Naive thymus-derived CD4-positive, alpha-beta T cell (primary cell): ENCODE data around the gene TMEM130. TPM values are rescaled to one million over a fixed set of nuclear protein-coding genes. Genes with fewer than 3 reads are reported as not detected.
A peak's percentile ranks its signal among the peaks of the same experiment; 100 is the strongest.
"Not testable (repeated sequence)": the region's sequence is repeated elsewhere in the genome, so short reads cannot be mapped to it uniquely, and the experiment has no call there.

Experiments used
- ATAC-seq: fragments of 150-1000 bp; cut with Tn5 transposase; 2 replicates; pipeline ENCODE4 v1.10.0; 2021; ENCODE audit warnings: mild to moderate bottlenecking, moderate library complexity
- CTCF ChIA-PET: fragments of 350-600 bp; sonication (Branson Sonifier 250); formaldehyde crosslinking; loops from one replicate; lab custom pipeline; 2021; ENCODE audit warnings: antibody characterized with exemption; lab: Charles Lee
- POLR2A ChIA-PET: fragments of 350-600 bp; sonication (Branson Sonifier 250); formaldehyde crosslinking; loops from one replicate; lab custom pipeline; 2021; ENCODE audit warnings: antibody characterized with exemption, inconsistent platforms; lab: Charles Lee
- DNase-seq, 9 donors: peaks; one replicate each; pipeline versions ENCODE4 v3.0.0 to v3.0.0-alpha.2; 2020 to 2022; ENCODE audit warnings: mixed read lengths in 1 of 9
- H3K27ac ChIP-seq: one replicate; pipeline ENCODE4 v1.7.0; 2013; ENCODE audit warnings: mild to moderate bottlenecking, low read depth, low read length, moderate library complexity
- H3K27me3 ChIP-seq, 2 donors: one replicate each; pipeline ENCODE4 v1.7.0; 2013; ENCODE audit warnings: low read length in 2 of 2, mild to moderate bottlenecking in 2 of 2, moderate library complexity in 2 of 2; ENCODE audit not compliant: control insufficient read depth in 2 of 2, insufficient read depth in 2 of 2
- H3K36me3 ChIP-seq, 3 experiments: 1 replicate in 2 of 3; 2 replicates in 1 of 3; pipeline ENCODE4 v1.7.0; 2013; ENCODE audit warnings: low read length in 3 of 3, mild to moderate bottlenecking in 3 of 3, moderate library complexity in 1 of 3; ENCODE audit not compliant: insufficient read depth in 3 of 3, control insufficient read depth in 2 of 3
- H3K4me1 ChIP-seq, 2 donors: one replicate each; pipeline ENCODE4 v1.7.0; 2013; ENCODE audit warnings: low read length in 2 of 2, mild to moderate bottlenecking in 2 of 2, moderate library complexity in 1 of 2; ENCODE audit not compliant: control insufficient read depth in 2 of 2, insufficient read depth in 2 of 2
- H3K4me3 ChIP-seq: 2 replicates; pipeline ENCODE4 v1.7.0; 2013; ENCODE audit warnings: mild to moderate bottlenecking, low read length
- H3K9me3 ChIP-seq, 3 experiments: 1 replicate in 2 of 3; 2 replicates in 1 of 3; pipeline ENCODE4 v1.7.0; 2013; ENCODE audit warnings: low read length in 3 of 3; ENCODE audit not compliant: control insufficient read depth in 2 of 3
- H3K27ac Mint-ChIP-seq, 9 donors: one replicate each; pipeline ENCODE4 v1.8.0; 2020 to 2022; ENCODE audit warnings: mixed read lengths in 9 of 9, mild to moderate bottlenecking in 8 of 9, moderate library complexity in 5 of 9, inconsistent platforms in 2 of 9
- H3K27me3 Mint-ChIP-seq, 5 donors: one replicate each; pipeline ENCODE4 v1.8.0; 2021 to 2022; ENCODE audit warnings: mixed read lengths in 5 of 5, mild to moderate bottlenecking in 1 of 5
- H3K36me3 Mint-ChIP-seq, 5 donors: one replicate each; pipeline ENCODE4 v1.8.0; 2020 to 2022; ENCODE audit warnings: mixed read lengths in 5 of 5, mild to moderate bottlenecking in 3 of 5, inconsistent platforms in 1 of 5
- H3K4me1 Mint-ChIP-seq, 7 donors: one replicate each; pipeline ENCODE4 v1.8.0; 2020 to 2022; ENCODE audit warnings: mixed read lengths in 7 of 7, mild to moderate bottlenecking in 3 of 7, inconsistent platforms in 1 of 7
- H3K4me3 Mint-ChIP-seq, 10 donors: one replicate each; pipeline ENCODE4 v1.8.0; 2020 to 2022; ENCODE audit warnings: mild to moderate bottlenecking in 10 of 10, mixed read lengths in 10 of 10, moderate library complexity in 6 of 10, inconsistent platforms in 2 of 10
- H3K9me3 Mint-ChIP-seq, 11 donors: one replicate each; pipeline ENCODE4 v1.8.0; 2020 to 2022; ENCODE audit warnings: mixed read lengths in 11 of 11, mild to moderate bottlenecking in 4 of 11, inconsistent platforms in 1 of 11, moderate library complexity in 1 of 11
- intact Hi-C, 2 donors: fragments of 100-400 bp; cut with micrococcal nuclease; formaldehyde crosslinking; loops; one replicate each; pipeline ENCODE4 v1.15.1; 2023
- polyA plus RNA-seq, 2 donors: library from polyadenylated mRNA; unstranded; fragments of 300-500 nt; fragmentation: Illumina TruSeq; gene quantifications; one replicate each; pipeline ENCODE4 v1.2.3, GENCODE V29; 2021
- total RNA-seq, 6 experiments: library from RNA in 5 of 6; stranded (reverse) in 5 of 6; gene quantifications; 1 replicate in 5 of 6; 2 replicates in 1 of 6; pipeline ENCODE4 v1.2.3 and lab custom pipeline; 2021 to 2026

The TMEM130 gene
- total and polyA plus RNA-seq, 7 experiments from 2014 or later = not detected

DNA sequence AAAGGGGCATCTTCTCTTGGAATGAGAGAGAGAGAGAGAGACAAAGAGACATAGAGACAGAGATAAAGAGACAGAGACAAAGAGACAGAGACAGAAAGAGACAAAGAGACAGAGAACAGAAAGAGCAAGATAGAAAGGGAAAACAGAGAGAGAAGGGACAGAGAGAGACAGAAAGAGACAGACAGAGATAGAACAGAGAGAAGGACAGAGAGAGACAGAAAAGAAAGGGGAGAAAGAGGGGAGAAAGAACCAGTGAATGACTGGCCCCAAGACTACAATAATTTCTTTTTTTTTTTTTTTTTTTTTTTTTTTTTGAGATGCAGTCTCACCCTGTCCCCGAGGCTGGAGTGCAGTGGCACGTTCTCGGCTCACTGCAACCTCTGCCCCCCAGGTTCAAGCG is 7.6 kb downstream of the TMEM130 start:
- H3K9me3 ChIP-seq = no peaks in the 10 kb centered on the region
- no peak for DNase-seq
- no peaks in the 10 kb centered on the region for H3K36me3 ChIP-seq
- Mint-ChIP-seq H3K4me3 (no peak overlapping the region), H3K36me3 (no peaks in the 10 kb centered on the region), H3K4me1 (peaks cover 0 to 5% (median 0%) of the 10 kb centered on the region in 7 donors), H3K27ac (no peak overlapping the region), H3K27me3 (peaks cover 0 to 31% (median 15%) of the 10 kb centered on the region in 5 donors), H3K9me3 (peaks cover 0 to 2% (median 0%) of the 10 kb centered on the region in 11 donors)
- H3K27ac ChIP-seq = no peak overlapping the region
- intact Hi-C loops = no loop called here
- no peak overlapping the region for H3K4me3 ChIP-seq
- H3K27me3 ChIP-seq = no peaks in the 10 kb centered on the region
- no peaks in the 10 kb centered on the region for H3K4me1 ChIP-seq
- ChIA-PET CTCF (no interaction called here), POLR2A (no interaction called here)
- ATAC-seq = no peak

DNA sequence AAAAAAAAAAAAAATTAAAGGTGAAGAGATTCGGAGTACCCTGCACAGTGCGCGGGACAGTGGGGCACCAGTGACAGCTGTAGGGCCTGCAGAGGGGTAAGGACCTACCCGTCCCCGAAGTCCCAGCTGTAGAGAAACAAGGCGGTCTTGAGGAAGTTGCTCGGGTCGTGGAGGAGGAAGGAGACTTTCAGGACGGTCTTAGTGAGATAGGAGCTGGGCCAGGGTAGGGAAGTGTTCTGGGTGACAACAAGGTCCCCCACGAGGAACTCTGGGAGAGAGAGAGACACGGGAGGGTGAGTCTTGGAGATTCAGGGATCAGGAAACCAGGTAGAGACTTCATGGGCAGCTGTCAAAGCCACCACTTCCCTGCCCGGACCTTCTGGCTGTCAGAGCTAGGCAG is 9.7 kb downstream of the TMEM130 start:
- peaks cover 0 to 5% (median 0%) of the 10 kb centered on the region in 7 donors for H3K4me1 Mint-ChIP-seq
- H3K36me3 Mint-ChIP-seq = no peaks in the 10 kb centered on the region
- no peaks in the 10 kb centered on the region for H3K27me3 ChIP-seq
- H3K4me3 Mint-ChIP-seq = no peak overlapping the region
- peak overlapping the region in 1 of 9 donors; percentile 59 for H3K27ac Mint-ChIP-seq
- no peaks in the 10 kb centered on the region for H3K9me3 ChIP-seq
- ChIA-PET CTCF (no interaction called here), POLR2A (no interaction called here)
- no peak overlapping the region for H3K4me3 ChIP-seq
- ATAC-seq = no peak
- no peak overlapping the region for H3K27ac ChIP-seq
- H3K36me3 ChIP-seq = no peaks in the 10 kb centered on the region
- H3K27me3 Mint-ChIP-seq = peaks cover 0 to 31% (median 15%) of the 10 kb centered on the region in 5 donors
- H3K9me3 Mint-ChIP-seq = peaks cover 0 to 2% (median 0%) of the 10 kb centered on the region in 11 donors
- DNase-seq = no peak
- H3K4me1 ChIP-seq = no peaks in the 10 kb centered on the region
- intact Hi-C loops = no loop called here

DNA sequence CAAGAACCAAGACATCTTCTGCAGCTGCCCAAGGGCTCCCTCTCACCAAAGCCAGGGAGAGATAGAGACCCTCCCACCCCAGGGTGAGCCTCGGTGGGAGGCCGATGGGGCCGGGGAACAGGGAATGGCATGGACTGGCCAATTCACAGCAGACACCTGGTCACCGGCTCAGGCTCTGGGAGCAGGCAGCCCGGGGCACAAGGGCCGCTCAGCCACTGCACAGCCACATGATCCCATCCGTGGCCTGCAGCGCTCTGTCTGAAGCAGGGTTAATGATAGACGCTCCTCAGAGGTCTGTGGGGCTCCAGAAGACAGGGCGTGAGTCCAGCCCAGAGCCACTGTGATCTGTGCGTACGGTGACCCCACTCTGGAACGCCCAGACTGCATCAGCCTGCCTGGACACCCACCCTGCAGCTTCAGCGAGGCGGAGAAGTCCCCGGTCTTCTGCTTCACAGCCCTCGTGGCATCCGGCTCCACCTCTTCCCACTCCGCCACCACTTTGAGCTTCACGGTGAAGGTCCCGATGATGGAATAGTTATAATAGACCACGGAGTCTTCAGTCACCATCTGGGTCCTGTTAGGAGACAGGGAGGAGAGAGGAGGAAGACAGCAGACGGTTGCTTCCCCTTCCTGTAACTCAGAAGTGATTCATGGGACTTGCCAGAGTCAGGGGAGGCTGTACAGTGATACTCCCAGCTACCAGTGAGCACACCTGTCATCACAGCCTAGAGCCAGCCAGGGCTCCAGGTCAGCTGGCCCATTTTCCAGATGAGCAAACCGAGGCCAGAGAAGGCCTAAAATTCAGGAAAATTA is 14.0 kb downstream of the TMEM130 start:
- H3K4me3 Mint-ChIP-seq = no peak overlapping the region
- H3K36me3 Mint-ChIP-seq = no peaks in the 10 kb centered on the region
- H3K4me1 ChIP-seq = no peaks in the 10 kb centered on the region
- H3K4me1 Mint-ChIP-seq = peaks cover 0 to 2% (median 0%) of the 10 kb centered on the region in 7 donors
- no peaks in the 10 kb centered on the region for H3K9me3 ChIP-seq
- ATAC-seq (no peak), DNase-seq (no peak)
- CTCF ChIA-PET = no interaction called here
- peaks cover 3 to 30% (median 12%) of the 10 kb centered on the region in 5 donors for H3K27me3 Mint-ChIP-seq
- POLR2A ChIA-PET = no interaction called here
- no peaks in the 10 kb centered on the region for H3K36me3 ChIP-seq
- H3K9me3 Mint-ChIP-seq = peaks cover 0 to 3% (median 0%) of the 10 kb centered on the region in 11 donors
- intact Hi-C loops = no loop called here
- no peaks in the 10 kb centered on the region for H3K27me3 ChIP-seq
- H3K4me3 ChIP-seq = no peak overlapping the region
- no peak overlapping the region for H3K27ac ChIP-seq
- no peak overlapping the region for H3K27ac Mint-ChIP-seq

DNA sequence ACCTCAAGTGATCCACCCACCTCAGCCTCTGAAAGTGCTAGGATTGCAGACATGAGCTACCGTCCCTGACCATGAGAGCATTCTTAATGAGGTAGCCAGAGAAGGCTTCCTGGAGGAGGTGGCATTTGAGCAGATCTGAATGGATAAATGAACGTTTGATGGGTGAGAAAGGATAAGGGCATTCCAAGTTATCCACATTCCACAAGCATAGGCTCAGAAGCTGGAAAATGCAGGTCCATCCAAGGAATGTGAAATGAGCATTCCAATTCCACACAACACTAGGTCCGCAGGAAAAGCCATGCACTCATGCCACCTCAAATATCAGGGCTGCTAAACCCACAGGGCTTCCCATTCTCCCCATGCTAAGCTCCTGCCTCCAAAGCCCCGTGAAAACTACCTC is 17.0 kb downstream of the TMEM130 start:
- Mint-ChIP-seq H3K9me3 (peaks cover 0 to 16% (median 5%) of the 10 kb centered on the region in 11 donors), H3K4me1 (no peaks in the 10 kb centered on the region), H3K27me3 (peaks cover 0 to 6% (median 0%) of the 10 kb centered on the region in 5 donors), H3K36me3 (peaks cover 0 to 1% (median 0%) of the 10 kb centered on the region in 5 donors), H3K27ac (no peak overlapping the region), H3K4me3 (no peak overlapping the region)
- H3K4me3 ChIP-seq = no peak overlapping the region
- H3K36me3 ChIP-seq = no peaks in the 10 kb centered on the region
- ATAC-seq (no peak), DNase-seq (no peak)
- no peaks in the 10 kb centered on the region for H3K4me1 ChIP-seq
- no peaks in the 10 kb centered on the region for H3K27me3 ChIP-seq
- H3K27ac ChIP-seq = no peak overlapping the region
- intact Hi-C loops = no loop called here
- CTCF ChIA-PET = interaction anchor here (0.6 kb wide), 1 partner anchor 431 kb away, joined by 3 read pairs; no protein-coding TSS in a partner anchor
- peaks cover 0 to 12% (median 0%) of the 10 kb centered on the region in 3 experiments for H3K9me3 ChIP-seq
- POLR2A ChIA-PET = no interaction called here

DNA sequence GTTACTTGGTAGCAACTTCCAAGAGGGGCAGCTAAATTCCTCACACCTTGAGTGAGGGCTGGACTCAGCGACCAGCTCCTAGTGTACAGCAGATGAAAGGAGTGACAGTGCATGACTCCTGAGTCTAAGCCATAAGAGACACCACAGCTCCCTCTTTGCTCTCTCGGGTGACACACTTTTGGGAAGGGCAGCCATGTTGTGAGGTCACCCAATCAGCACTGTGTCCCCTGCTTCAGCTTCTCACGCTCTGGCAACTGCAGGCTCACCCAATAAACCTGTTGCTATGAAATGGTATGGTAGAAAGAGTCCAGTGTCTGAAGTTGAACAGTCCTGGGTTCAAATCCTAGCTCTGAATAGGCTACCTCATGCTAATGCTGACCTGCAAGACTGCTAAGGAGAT is 20.9 kb downstream of the TMEM130 start:
- no peak overlapping the region for H3K27ac Mint-ChIP-seq
- no peaks in the 10 kb centered on the region for H3K4me1 Mint-ChIP-seq
- H3K9me3 Mint-ChIP-seq = peaks cover 0 to 16% (median 5%) of the 10 kb centered on the region in 11 donors
- no peak overlapping the region for H3K4me3 Mint-ChIP-seq
- H3K27me3 Mint-ChIP-seq = peaks cover 0 to 9% (median 0%) of the 10 kb centered on the region in 5 donors
- no peaks in the 10 kb centered on the region for H3K36me3 ChIP-seq
- peaks cover 0 to 1% (median 0%) of the 10 kb centered on the region in 5 donors for H3K36me3 Mint-ChIP-seq
- no peak overlapping the region for H3K4me3 ChIP-seq
- H3K9me3 ChIP-seq = peaks cover 0 to 12% (median 0%) of the 10 kb centered on the region in 3 experiments
- H3K27ac ChIP-seq = no peak overlapping the region
- H3K27me3 ChIP-seq = no peaks in the 10 kb centered on the region
- DNase-seq (no peak), ATAC-seq (no peak)
- H3K4me1 ChIP-seq = no peaks in the 10 kb centered on the region
- ChIA-PET POLR2A (no interaction called here), CTCF (interaction anchor here (1.0 kb wide), 1 partner anchor 23 kb away, joined by 3 read pairs; no protein-coding TSS in a partner anchor)
- intact Hi-C loops = no loop called here

DNA sequence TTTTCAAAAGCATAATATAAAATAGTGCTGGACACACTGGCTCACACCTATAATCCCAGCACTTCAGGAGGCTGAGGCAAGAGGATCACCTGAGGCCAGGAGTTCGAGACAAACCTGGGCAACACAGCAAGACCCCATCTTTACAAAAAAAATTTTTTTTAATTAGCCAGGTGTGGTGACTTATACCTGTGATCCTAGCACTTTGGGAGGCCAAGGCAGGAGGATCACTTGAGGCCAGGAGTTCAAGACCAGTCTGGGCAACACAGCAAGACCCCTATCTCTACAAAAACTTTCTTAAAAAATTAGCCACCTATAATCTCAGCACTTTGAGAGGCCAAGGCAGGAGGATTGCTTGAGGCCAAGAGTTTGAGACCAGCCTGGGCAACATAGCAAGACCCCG is 27.3 kb downstream of the TMEM130 start:
- H3K4me3 Mint-ChIP-seq, ATAC-seq, H3K36me3 ChIP-seq, POLR2A ChIA-PET, H3K4me1 ChIP-seq, H3K4me1 Mint-ChIP-seq, H3K27ac Mint-ChIP-seq, H3K4me3 ChIP-seq, DNase-seq, H3K36me3 Mint-ChIP-seq, H3K9me3 Mint-ChIP-seq, H3K9me3 ChIP-seq, H3K27ac ChIP-seq, H3K27me3 ChIP-seq: not testable (repeated sequence)
- intact Hi-C loops = loop anchor here in 1 of 2 donors (5.0 kb wide), 1 partner anchor 820 kb away; no protein-coding TSS in a partner anchor
- peaks cover 0 to 17% (median 0%) of the 10 kb centered on the region in 5 donors for H3K27me3 Mint-ChIP-seq
- CTCF ChIA-PET = interaction anchor here (0.6 to 3.1 kb wide), 4 partner anchors 11 to 585 kb away, joined by 3 to 16 read pairs (median 8); no protein-coding TSS in a partner anchor
